MCF 10A (cell line): ENCODE data around the gene USH2A. TPM values are rescaled to one million over a fixed set of nuclear protein-coding genes. Genes with fewer than 3 reads are reported as not detected.
A peak's percentile ranks its signal among the peaks of the same experiment; 100 is the strongest.

Experiments
- BruUV-seq: library from RNA; stranded (reverse); fragments of 400-500 nt; replicated peaks from 2 replicates; lab custom pipeline; 2021; lab: Mats Ljungman, UMichigan
- CTCF ChIA-PET: fragments of 300-600 bp; sonication (Branson Sonifier 250); formaldehyde crosslinking; extraction: SDS; loops from one replicate; lab custom pipeline; 2021; ENCODE audit warnings: antibody characterized with exemption, inconsistent platforms; lab: Yijun Ruan, JAX
- POLR2A ChIA-PET: fragments of 300-600, 350-650 bp; sonication (Branson Sonifier 250); formaldehyde crosslinking; extraction: SDS; loops from one replicate; lab custom pipeline; 2020; ENCODE audit warnings: antibody characterized with exemption, inconsistent platforms; lab: Yijun Ruan, JAX
- DNase-seq: peaks from one replicate; pipeline ENCODE4 v3.0.0-alpha.2; 2018; ENCODE audit not compliant: unreplicated experiment
- H3K27ac Mint-ChIP-seq: one replicate; pipeline ENCODE4 v1.8.0; 2022; ENCODE audit warnings: mild to moderate bottlenecking, low read depth, mixed read lengths; ENCODE audit not compliant: unreplicated experiment
- H3K27me3 Mint-ChIP-seq: one replicate; pipeline ENCODE4 v1.8.0; 2022; ENCODE audit warnings: mixed read lengths; ENCODE audit not compliant: insufficient read depth, unreplicated experiment
- H3K36me3 Mint-ChIP-seq: one replicate; pipeline ENCODE4 v1.8.0; 2022; ENCODE audit warnings: mild to moderate bottlenecking, moderate library complexity, mixed read lengths; ENCODE audit not compliant: insufficient read depth, unreplicated experiment
- H3K4me1 Mint-ChIP-seq: one replicate; pipeline ENCODE4 v1.8.0; 2022; ENCODE audit warnings: mixed read lengths; ENCODE audit not compliant: insufficient read depth, unreplicated experiment
- H3K4me3 Mint-ChIP-seq: one replicate; pipeline ENCODE4 v1.8.0; 2022; ENCODE audit warnings: mild to moderate bottlenecking, moderate library complexity, mixed read lengths; ENCODE audit not compliant: unreplicated experiment
- H3K9me3 Mint-ChIP-seq: one replicate; pipeline ENCODE4 v1.8.0; 2022; ENCODE audit warnings: mixed read lengths; ENCODE audit not compliant: unreplicated experiment
- intact Hi-C: fragments of 100-400 bp; cut with micrococcal nuclease; formaldehyde crosslinking; loops from 2 replicates; pipeline ENCODE4 v1.14.1; 2022
- total RNA-seq: library from RNA; stranded (reverse); gene quantifications from 2 replicates; pipeline ENCODE4 v1.2.3, GENCODE V29; 2022
- TF ChIP-seq, protein P1 (sequence below): fragments of 200-600 bp; IDR thresholded peaks from one replicate; pipeline ENCODE4 v1.8.0; 2022; ENCODE audit warnings: antibody characterized with exemption, mild to moderate bottlenecking; ENCODE audit not compliant: unreplicated experiment

The USH2A gene
- total RNA-seq, 1 experiment from 2014 or later = not detected

DNA sequence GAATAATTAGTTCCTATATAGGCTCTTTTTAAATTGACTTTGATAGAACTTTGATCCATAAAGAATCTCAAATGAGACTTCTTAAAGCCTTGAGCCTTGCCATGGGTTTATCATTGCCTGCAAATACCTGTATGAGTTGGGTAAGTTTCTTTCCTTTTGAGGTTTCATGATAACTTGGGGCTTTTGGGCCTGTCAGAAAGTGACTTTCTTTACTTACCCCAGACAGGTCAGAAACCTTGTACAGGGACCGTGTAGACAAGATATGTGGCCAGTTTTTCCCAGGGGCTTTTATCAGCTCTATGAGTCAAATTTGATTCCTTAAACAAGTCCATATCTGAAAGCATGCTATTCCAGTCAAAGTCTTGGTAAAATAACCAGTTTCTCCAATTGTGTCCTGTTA, 838.9 kb downstream of the USH2A start:
- ChIA-PET CTCF (interaction anchor here (0.6 to 2.1 kb wide), 7 partner anchors 8 to 946 kb away, joined by 3 to 7 read pairs (median 4); no protein-coding TSS in a partner anchor), POLR2A (interaction anchor here (1.1 to 3.5 kb wide), 5 partner anchors 10 to 18 kb away, joined by 4 to 16 read pairs (median 7); partner anchors contain the start of gene KCTD3)
- H3K4me1 Mint-ChIP-seq = peaks cover 16% of the 10 kb centered on the region
- DNase-seq = no peak
- TF ChIP-seq, protein P1, sequence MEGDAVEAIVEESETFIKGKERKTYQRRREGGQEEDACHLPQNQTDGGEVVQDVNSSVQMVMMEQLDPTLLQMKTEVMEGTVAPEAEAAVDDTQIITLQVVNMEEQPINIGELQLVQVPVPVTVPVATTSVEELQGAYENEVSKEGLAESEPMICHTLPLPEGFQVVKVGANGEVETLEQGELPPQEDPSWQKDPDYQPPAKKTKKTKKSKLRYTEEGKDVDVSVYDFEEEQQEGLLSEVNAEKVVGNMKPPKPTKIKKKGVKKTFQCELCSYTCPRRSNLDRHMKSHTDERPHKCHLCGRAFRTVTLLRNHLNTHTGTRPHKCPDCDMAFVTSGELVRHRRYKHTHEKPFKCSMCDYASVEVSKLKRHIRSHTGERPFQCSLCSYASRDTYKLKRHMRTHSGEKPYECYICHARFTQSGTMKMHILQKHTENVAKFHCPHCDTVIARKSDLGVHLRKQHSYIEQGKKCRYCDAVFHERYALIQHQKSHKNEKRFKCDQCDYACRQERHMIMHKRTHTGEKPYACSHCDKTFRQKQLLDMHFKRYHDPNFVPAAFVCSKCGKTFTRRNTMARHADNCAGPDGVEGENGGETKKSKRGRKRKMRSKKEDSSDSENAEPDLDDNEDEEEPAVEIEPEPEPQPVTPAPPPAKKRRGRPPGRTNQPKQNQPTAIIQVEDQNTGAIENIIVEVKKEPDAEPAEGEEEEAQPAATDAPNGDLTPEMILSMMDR = no peak
- no peaks in the 10 kb centered on the region for H3K9me3 Mint-ChIP-seq
- peaks cover 75% of the 10 kb centered on the region for H3K36me3 Mint-ChIP-seq
- peak overlapping the region; percentile 89 for H3K27ac Mint-ChIP-seq
- no peak overlapping the region for H3K4me3 Mint-ChIP-seq
- H3K27me3 Mint-ChIP-seq = no peaks in the 10 kb centered on the region
- intact Hi-C loops = loop anchor here (2.0 kb wide), 1 partner anchor 14 kb away; no protein-coding TSS in a partner anchor
- no TSS peak for BruUV-seq

- Mint-ChIP-seq H3K36me3 (peaks cover 75% of the 10 kb centered on the region), H3K4me3 (peak overlapping the region; percentile 60), H3K27ac (peak overlapping the region; percentile 89), H3K4me1 (peaks cover 16% of the 10 kb centered on the region), H3K27me3 (no peaks in the 10 kb centered on the region), H3K9me3 (no peaks in the 10 kb centered on the region)
- TF ChIP-seq, protein P1 = no peak
- peak; percentile 69 for DNase-seq
- intact Hi-C loops = no loop called here
- POLR2A ChIA-PET = interaction anchor here (0.9 to 3.5 kb wide), 6 partner anchors 9 to 17 kb away, joined by 4 to 13 read pairs (median 4); partner anchors contain the start of gene KCTD3
- CTCF ChIA-PET = interaction anchor here (0.9 to 2.1 kb wide), 3 partner anchors 9 to 24 kb away, joined by 4 to 7 read pairs (median 7); no protein-coding TSS in a partner anchor
- BruUV-seq = no TSS peak
Observed at GRCh38 chr1:215583185-215583749, 840.0 kb downstream of the USH2A start.

DNA sequence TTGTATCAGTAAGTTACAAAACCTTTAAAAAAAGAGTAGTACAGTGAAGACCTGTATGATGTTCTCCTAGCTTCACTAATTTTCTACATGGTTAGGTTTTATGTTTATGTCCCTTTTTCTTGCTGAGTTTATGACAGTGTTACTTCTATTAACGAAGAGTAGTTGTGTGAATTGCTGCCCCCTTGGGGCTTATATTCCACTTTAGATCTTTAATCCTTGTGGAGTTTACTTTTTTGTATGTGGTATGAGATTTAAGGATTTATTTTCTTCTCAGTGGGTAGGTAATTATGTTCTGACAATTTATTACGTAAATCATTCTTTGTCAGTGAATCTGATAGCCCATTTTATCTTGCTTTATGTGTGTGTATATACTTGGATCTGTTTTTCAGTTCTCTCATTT, 841.4 kb downstream of the USH2A start:
- peaks cover 76% of the 10 kb centered on the region for H3K36me3 Mint-ChIP-seq
- intact Hi-C loops = no loop called here
- no TSS peak for BruUV-seq
- peaks cover 16% of the 10 kb centered on the region for H3K4me1 Mint-ChIP-seq
- H3K9me3 Mint-ChIP-seq = no peaks in the 10 kb centered on the region
- no peaks in the 10 kb centered on the region for H3K27me3 Mint-ChIP-seq
- no peak overlapping the region for H3K4me3 Mint-ChIP-seq
- no peak overlapping the region for H3K27ac Mint-ChIP-seq
- TF ChIP-seq, protein P1 = no peak
- CTCF ChIA-PET = no interaction called here
- POLR2A ChIA-PET = interaction anchor here (0.9 to 3.2 kb wide), 2 partner anchors 11 to 14 kb away, joined by 4 to 21 read pairs; no protein-coding TSS in a partner anchor
- DNase-seq = no peak
